Tibial artery (tissue), 4 donors: Measurements from ENCODE around the gene SPATA7.

Experiments used
- DNase-seq, 2 donors: peaks; one replicate each; pipeline ENCODE4 v3.0.0-alpha.2; 2019
- H3K27ac ChIP-seq, 2 donors: fragments of 200-600 bp; sonication (generic) in 1 of 2; 1 replicate in 1 of 2; 2 replicates in 1 of 2; pipeline ENCODE4 v1.5.1; 2018 to 2019; ENCODE audit warnings: mild to moderate bottlenecking in 1 of 2
- H3K27me3 ChIP-seq, 2 donors: fragments of 200-600 bp; sonication (generic) in 1 of 2; one replicate each; pipeline versions ENCODE4 v1.5.1 to v1.6.0; 2016 to 2019
- H3K36me3 ChIP-seq, 3 donors: fragments of 200-600 bp; sonication (generic) in 2 of 3; one replicate each; pipeline ENCODE4 v1.5.1; 2016 to 2019; ENCODE audit warnings: mild to moderate bottlenecking in 2 of 3
- H3K4me1 ChIP-seq, 4 donors: fragments of 200-600 bp; sonication (generic) in 2 of 4; 1 replicate in 3 of 4; 2 replicates in 1 of 4; pipeline ENCODE4 v1.5.1; 2016 to 2019
- H3K4me3 ChIP-seq, 2 donors: fragments of 200-600 bp; sonication (generic) in 1 of 2; 1 replicate in 1 of 2; 2 replicates in 1 of 2; pipeline ENCODE4 v1.5.1; 2018 to 2019; ENCODE audit warnings: mild to moderate bottlenecking in 2 of 2
- H3K9me3 ChIP-seq, 3 donors: fragments of 200-600 bp; sonication (generic) in 1 of 3; one replicate each; pipeline ENCODE4 v1.5.1; 2016 to 2019
- intact Hi-C: fragments of 100-400 bp; cut with DNase I; formaldehyde crosslinking; loops from one replicate; pipeline ENCODE4 v1.15.0; 2023; ENCODE audit warnings: low total_unique reads
- TF ChIP-seq, protein P1 (sequence below), 2 experiments: fragments of 200-600 bp in 1 of 2; fragments of 450-650 bp in 1 of 2; IDR thresholded peaks; one replicate each; pipeline ENCODE4 v1.5.1; 2017 to 2019; ENCODE audit warnings: antibody characterized with exemption in 2 of 2, mild to moderate bottlenecking in 1 of 2, moderate library complexity in 1 of 2

The SPATA7 gene

DNA sequence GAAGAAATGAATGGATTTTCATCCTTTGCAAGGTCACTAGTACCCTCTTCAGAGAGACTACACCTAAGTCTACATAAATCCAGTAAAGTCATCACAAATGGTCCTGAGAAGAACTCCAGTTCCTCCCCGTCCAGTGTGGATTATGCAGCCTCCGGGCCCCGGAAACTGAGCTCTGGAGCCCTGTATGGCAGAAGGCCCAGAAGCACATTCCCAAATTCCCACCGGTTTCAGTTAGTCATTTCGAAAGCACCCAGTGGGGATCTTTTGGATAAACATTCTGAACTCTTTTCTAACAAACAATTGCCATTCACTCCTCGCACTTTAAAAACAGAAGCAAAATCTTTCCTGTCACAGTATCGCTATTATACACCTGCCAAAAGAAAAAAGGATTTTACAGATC is 40.8 kb downstream of the SPATA7 start:
- Histone ChIP-seq H3K4me1 (peaks cover 0 to 13% (median 1%) of the 10 kb centered on the region in 4 donors), H3K27me3 (no peaks in the 10 kb centered on the region), H3K4me3 (peak overlapping the region in 1 of 2 donors; percentile 20), H3K36me3 (peaks cover 0 to 7% (median 7%) of the 10 kb centered on the region in 3 donors), H3K9me3 (no peaks in the 10 kb centered on the region), H3K27ac (peak overlapping the region in 1 of 2 donors; percentile 36)
- DNase-seq: no peak
- TF ChIP-seq, protein P1, sequence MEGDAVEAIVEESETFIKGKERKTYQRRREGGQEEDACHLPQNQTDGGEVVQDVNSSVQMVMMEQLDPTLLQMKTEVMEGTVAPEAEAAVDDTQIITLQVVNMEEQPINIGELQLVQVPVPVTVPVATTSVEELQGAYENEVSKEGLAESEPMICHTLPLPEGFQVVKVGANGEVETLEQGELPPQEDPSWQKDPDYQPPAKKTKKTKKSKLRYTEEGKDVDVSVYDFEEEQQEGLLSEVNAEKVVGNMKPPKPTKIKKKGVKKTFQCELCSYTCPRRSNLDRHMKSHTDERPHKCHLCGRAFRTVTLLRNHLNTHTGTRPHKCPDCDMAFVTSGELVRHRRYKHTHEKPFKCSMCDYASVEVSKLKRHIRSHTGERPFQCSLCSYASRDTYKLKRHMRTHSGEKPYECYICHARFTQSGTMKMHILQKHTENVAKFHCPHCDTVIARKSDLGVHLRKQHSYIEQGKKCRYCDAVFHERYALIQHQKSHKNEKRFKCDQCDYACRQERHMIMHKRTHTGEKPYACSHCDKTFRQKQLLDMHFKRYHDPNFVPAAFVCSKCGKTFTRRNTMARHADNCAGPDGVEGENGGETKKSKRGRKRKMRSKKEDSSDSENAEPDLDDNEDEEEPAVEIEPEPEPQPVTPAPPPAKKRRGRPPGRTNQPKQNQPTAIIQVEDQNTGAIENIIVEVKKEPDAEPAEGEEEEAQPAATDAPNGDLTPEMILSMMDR (IDR thresholded peaks at IDR 0.05): no peak
- intact Hi-C loops: no loop called here

DNA sequence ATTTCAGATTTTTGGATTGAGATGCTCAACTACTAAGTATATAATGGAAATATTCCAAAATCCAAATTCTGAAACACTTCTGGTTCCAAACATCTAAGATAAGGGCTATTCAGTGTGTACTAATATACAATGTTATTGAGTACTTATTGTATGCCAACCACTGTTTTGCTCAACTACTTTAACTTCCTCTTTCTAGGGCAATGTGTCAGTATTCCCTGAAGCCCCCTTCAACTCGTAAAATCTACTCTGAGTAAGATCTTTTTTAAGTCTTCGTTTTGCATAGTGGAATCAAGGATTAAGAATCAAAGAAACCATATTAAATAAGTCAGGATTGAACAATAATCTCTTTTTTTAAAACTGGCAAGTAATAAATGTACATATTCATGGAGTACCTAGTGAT is 45.5 kb downstream of the SPATA7 start:
- TF ChIP-seq, protein P1 (IDR thresholded peaks at IDR 0.05): no peak
- DNase-seq: no peak
- Histone ChIP-seq H3K27me3 (no peaks in the 10 kb centered on the region), H3K36me3 (peaks cover 16 to 20% (median 17%) of the 10 kb centered on the region in 3 donors), H3K27ac (no peak overlapping the region), H3K4me1 (peaks cover 0 to 13% (median 1%) of the 10 kb centered on the region in 4 donors), H3K9me3 (no peaks in the 10 kb centered on the region), H3K4me3 (no peak overlapping the region)
- intact Hi-C loops: no loop called here

- Histone ChIP-seq H3K27me3 (no peaks in the 10 kb centered on the region), H3K9me3 (no peaks in the 10 kb centered on the region), H3K4me1 (no peaks in the 10 kb centered on the region), H3K27ac (no peak overlapping the region), H3K4me3 (no peak overlapping the region), H3K36me3 (peaks cover 32 to 58% (median 40%) of the 10 kb centered on the region in 3 donors)
- TF ChIP-seq, protein P1 (IDR thresholded peaks at IDR 0.05): no peak
- no peak for DNase-seq
- intact Hi-C loops: no loop called here
Measured at GRCh38 chr14:88437658-88438057, 52.2 kb downstream of the SPATA7 start.

- TF ChIP-seq, protein P1 (IDR thresholded peaks at IDR 0.05): no peak
- Histone ChIP-seq H3K27me3 (no peaks in the 10 kb centered on the region), H3K4me1 (no peaks in the 10 kb centered on the region), H3K9me3 (no peaks in the 10 kb centered on the region), H3K36me3 (peaks cover 32 to 50% (median 33%) of the 10 kb centered on the region in 3 donors), H3K4me3 (no peak overlapping the region), H3K27ac (no peak overlapping the region)
- intact Hi-C loops: no loop called here
- no peak for DNase-seq
Measured at GRCh38 chr14:88439088-88439487, 53.6 kb downstream of the SPATA7 start.

GRCh38 chr14:88452231-88452630 is 66.8 kb downstream of the SPATA7 start:
- no peak overlapping the region for H3K27ac ChIP-seq
- no peaks in the 10 kb centered on the region for H3K4me1 ChIP-seq
- H3K4me3 ChIP-seq: no peak overlapping the region
- TF ChIP-seq, protein P1 (IDR thresholded peaks at IDR 0.05): no peak
- H3K27me3 ChIP-seq: no peaks in the 10 kb centered on the region
- H3K36me3 ChIP-seq: peaks cover 19 to 58% (median 33%) of the 10 kb centered on the region in 3 donors
- intact Hi-C loops: no loop called here
- DNase-seq: no peak
- peaks cover 0 to 6% (median 0%) of the 10 kb centered on the region in 3 donors for H3K9me3 ChIP-seq

DNA sequence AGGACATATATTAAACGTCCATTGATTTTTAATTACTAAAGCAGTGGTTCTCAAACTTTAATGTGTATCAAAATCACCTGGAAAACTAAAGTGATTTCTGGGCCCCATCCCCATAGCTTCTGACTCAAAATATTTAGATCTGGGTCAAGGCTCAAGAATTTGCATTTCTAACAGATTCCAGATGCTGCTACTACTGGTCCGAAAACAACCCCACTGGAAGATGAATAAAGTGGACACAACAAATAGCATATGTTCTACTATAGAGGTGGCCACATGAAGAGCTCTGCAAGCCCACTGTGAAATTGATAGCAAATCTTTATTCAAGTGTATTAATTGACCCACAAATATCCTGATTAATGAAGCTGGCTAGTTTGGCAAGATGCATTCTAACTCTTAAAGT is 69.4 kb downstream of the SPATA7 start:
- intact Hi-C loops: no loop called here
- TF ChIP-seq, protein P1 (IDR thresholded peaks at IDR 0.05): no peak

More for the DNA sequence above, 69.4 kb downstream of the SPATA7 start:
- DNase-seq: no peak
- Histone ChIP-seq H3K27ac (no peak overlapping the region), H3K9me3 (peaks cover 0 to 17% (median 0%) of the 10 kb centered on the region in 3 donors), H3K27me3 (no peaks in the 10 kb centered on the region), H3K4me1 (no peaks in the 10 kb centered on the region), H3K4me3 (no peak overlapping the region), H3K36me3 (peaks cover 24 to 52% (median 29%) of the 10 kb centered on the region in 3 donors)
